Measurements from ENCODE around the gene PGM1. TPM values are rescaled to one million over a fixed set of nuclear protein-coding genes. Genes with fewer than 3 reads are reported as not detected.

Gene PGM1
- total and polyA plus RNA-seq, 10 of the 15 experiments (the other 5 are each of a cell fraction or from before 2014, with no cell fraction given), result 22.5 to 72.6 (median 50.8) TPM

DNA sequence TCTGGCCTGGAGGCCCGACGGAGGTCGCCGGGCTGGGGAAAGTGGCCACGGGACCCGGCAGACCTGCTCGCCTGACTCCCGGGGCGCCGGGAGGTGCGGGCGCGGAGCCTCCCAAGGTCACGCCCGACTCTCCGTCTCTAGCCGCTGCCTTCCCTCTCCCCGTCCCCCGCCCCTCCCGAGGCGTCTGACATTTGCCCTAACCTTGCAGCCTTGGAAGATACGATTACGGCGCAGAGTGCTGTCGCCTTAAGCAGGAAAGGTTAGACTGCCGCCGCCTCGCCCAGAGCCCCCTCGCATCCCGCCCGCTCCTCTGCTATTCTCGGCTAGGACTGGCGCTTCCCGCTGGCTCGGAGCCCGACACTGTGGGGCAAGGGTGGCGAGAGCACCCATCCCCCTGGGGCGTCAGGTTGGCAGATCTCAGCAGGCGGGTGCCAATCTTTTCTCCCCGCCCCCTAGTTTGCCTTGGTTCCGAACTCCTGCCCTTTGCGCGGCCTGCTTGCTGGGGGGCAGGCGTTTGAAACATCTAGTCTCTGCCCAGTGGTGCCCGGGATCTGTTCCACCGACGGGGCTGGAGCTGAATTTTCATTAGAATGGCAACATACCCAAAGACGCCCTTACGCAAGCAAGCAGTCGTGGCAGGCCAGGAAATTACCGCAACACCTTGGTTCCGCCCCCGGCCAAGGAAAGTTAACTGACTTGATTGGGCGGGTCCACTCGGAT, 835 bp downstream of the PGM1 start (continued):
- TF ChIP-seq, protein P1, sequence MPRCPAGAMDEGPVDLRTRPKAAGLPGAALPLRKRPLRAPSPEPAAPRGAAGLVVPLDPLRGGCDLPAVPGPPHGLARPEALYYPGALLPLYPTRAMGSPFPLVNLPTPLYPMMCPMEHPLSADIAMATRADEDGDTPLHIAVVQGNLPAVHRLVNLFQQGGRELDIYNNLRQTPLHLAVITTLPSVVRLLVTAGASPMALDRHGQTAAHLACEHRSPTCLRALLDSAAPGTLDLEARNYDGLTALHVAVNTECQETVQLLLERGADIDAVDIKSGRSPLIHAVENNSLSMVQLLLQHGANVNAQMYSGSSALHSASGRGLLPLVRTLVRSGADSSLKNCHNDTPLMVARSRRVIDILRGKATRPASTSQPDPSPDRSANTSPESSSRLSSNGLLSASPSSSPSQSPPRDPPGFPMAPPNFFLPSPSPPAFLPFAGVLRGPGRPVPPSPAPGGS (IDR thresholded peaks at IDR 0.05; ENCODE audit: borderline replicate concordance, insufficient read depth, low read depth, low read length, poor library complexity, severe bottlenecking), result peak; percentile 1
- 0 out of 2 replicates have a peak, but pooled peaks have one; percentile 2 for TF ChIP-seq GATAD2B (conservative IDR thresholded peaks at IDR 0.05; ENCODE audit: low read depth)
- no peak for TF ChIP-seq ZNF622 (IDR thresholded peaks at IDR 0.05)
- TF ChIP-seq IKZF2 (IDR thresholded peaks at IDR 0.05), result no peak; a peak in 1 of 4 replicates
- 0 out of 2 replicates have a peak, but pooled peaks have one; percentile 38 for TF ChIP-seq CREB1 (IDR thresholded peaks at IDR 0.05; ENCODE audit: low read depth)
- TF ChIP-seq REST (IDR thresholded peaks at IDR 0.05; ENCODE audit: low read depth, low read length), result no peak
- no peak for TF ChIP-seq BMI1 (IDR thresholded peaks at IDR 0.05; ENCODE audit: borderline replicate concordance)
- peak; percentile 77; the same call in 1 of the 2 replicates for TF ChIP-seq IKZF1 (conservative IDR thresholded peaks at IDR 0.05)
- TF ChIP-seq, protein P2, sequence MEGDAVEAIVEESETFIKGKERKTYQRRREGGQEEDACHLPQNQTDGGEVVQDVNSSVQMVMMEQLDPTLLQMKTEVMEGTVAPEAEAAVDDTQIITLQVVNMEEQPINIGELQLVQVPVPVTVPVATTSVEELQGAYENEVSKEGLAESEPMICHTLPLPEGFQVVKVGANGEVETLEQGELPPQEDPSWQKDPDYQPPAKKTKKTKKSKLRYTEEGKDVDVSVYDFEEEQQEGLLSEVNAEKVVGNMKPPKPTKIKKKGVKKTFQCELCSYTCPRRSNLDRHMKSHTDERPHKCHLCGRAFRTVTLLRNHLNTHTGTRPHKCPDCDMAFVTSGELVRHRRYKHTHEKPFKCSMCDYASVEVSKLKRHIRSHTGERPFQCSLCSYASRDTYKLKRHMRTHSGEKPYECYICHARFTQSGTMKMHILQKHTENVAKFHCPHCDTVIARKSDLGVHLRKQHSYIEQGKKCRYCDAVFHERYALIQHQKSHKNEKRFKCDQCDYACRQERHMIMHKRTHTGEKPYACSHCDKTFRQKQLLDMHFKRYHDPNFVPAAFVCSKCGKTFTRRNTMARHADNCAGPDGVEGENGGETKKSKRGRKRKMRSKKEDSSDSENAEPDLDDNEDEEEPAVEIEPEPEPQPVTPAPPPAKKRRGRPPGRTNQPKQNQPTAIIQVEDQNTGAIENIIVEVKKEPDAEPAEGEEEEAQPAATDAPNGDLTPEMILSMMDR (IDR thresholded peaks at IDR 0.05 in 2 of 3, conservative IDR thresholded peaks at IDR 0.05 in 1 of 3; ENCODE audit: control insufficient read depth in 2 of 3, extremely low read depth in 1 of 3, insufficient read depth in 1 of 3, low read depth in 3 of 3, low read length in 3 of 3), result no peak
- TF ChIP-seq POU2F2 (IDR thresholded peaks at IDR 0.05; ENCODE audit: borderline replicate concordance, low read depth, low read length), result no peak; the same call in 2 of the 3 replicates
- TF ChIP-seq, protein P3, sequence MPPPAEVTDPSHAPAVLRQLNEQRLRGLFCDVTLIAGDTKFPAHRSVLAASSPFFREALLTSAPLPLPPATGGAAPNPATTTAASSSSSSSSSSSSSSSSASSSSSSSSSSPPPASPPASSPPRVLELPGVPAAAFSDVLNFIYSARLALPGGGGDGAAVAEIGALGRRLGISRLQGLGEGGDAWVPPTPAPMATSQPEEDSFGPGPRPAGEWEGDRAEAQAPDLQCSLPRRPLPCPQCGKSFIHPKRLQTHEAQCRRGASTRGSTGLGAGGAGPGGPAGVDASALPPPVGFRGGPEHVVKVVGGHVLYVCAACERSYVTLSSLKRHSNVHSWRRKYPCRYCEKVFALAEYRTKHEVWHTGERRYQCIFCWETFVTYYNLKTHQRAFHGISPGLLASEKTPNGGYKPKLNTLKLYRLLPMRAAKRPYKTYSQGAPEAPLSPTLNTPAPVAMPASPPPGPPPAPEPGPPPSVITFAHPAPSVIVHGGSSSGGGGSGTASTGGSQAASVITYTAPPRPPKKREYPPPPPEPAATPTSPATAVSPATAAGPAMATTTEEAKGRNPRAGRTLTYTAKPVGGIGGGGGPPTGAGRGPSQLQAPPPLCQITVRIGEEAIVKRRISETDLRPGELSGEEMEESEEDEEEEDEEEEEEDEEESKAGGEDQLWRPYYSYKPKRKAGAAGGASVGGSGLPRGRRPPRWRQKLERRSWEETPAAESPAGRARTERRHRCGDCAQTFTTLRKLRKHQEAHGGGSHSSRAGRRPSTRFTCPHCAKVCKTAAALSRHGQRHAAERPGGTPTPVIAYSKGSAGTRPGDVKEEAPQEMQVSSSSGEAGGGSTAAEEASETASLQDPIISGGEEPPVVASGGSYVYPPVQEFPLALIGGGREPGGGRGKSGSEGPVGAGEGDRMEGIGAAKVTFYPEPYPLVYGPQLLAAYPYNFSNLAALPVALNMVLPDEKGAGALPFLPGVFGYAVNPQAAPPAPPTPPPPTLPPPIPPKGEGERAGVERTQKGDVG (CRISPR knock-in tag; IDR thresholded peaks at IDR 0.05), result no peak
- TF ChIP-seq ZBTB33 (IDR thresholded peaks at IDR 0.05), result no peak
- no peak for TF ChIP-seq BRCA1 (IDR thresholded peaks at IDR 0.05; ENCODE audit: low read depth, low read length)
- no peak for TF ChIP-seq SIX5 (IDR thresholded peaks at IDR 0.05; ENCODE audit: low read depth, low read length, severe bottlenecking)
- TF ChIP-seq ASH2L (IDR thresholded peaks at IDR 0.05; ENCODE audit: borderline replicate concordance, low read depth), result no peak
- no peak for TF ChIP-seq NR2C1 (IDR thresholded peaks at IDR 0.05)
- peak; percentile 65 for TF ChIP-seq POLR2A (IDR thresholded peaks at IDR 0.05; ENCODE audit: low read depth, low read length)
- TF ChIP-seq NBN (IDR thresholded peaks at IDR 0.05), result 0 out of 2 replicates have a peak, but pooled peaks have one; percentile 57

Data from GM12878 (cell line).